H9 (cell line): ENCODE results near the gene TMCO6. TPM values are rescaled to one million over a fixed set of nuclear protein-coding genes. Genes with fewer than 3 reads are reported as not detected.

Experiments used
- DNase-seq: peaks from one replicate; pipeline ENCODE4 v3.0.0-alpha.2; 2017
- H2AFZ ChIP-seq: one replicate; pipeline ENCODE4 v1.6.1; 2013; ENCODE audit warnings: mild to moderate bottlenecking, low read length, control low read depth, moderate library complexity
- H2AK5ac ChIP-seq: 2 replicates; pipeline ENCODE4 v1.6.1; 2013; ENCODE audit warnings: low read length, control low read depth, mixed read lengths; ENCODE audit not compliant: insufficient read length
- H2BK120ac ChIP-seq: one replicate; pipeline ENCODE4 v1.6.1; 2013; ENCODE audit warnings: low read depth, mild to moderate bottlenecking, low read length, control low read depth, inconsistent platforms; ENCODE audit not compliant: poor library complexity, severe bottlenecking
- H2BK12ac ChIP-seq: 2 replicates; pipeline ENCODE4 v1.6.1; 2013; ENCODE audit warnings: low read length, control low read depth, mixed read lengths, low read depth; ENCODE audit not compliant: insufficient read length
- H2BK15ac ChIP-seq: 2 replicates; pipeline ENCODE4 v1.6.1; 2013; ENCODE audit warnings: low read depth, low read length, control low read depth
- H2BK20ac ChIP-seq: one replicate; pipeline ENCODE4 v1.6.1; 2013; ENCODE audit warnings: low read depth, mild to moderate bottlenecking, low read length, control low read depth, inconsistent platforms; ENCODE audit not compliant: poor library complexity, severe bottlenecking
- H2BK5ac ChIP-seq: 2 replicates; pipeline ENCODE4 v1.6.1; 2013; ENCODE audit warnings: low read length, control low read depth, mixed read lengths; ENCODE audit not compliant: insufficient read length
- H3K14ac ChIP-seq: 2 replicates; pipeline ENCODE4 v1.6.1; 2013; ENCODE audit warnings: low read length, control low read depth; ENCODE audit not compliant: insufficient read depth
- H3K18ac ChIP-seq: 2 replicates; pipeline ENCODE4 v1.6.1; 2013; ENCODE audit warnings: low read depth, mild to moderate bottlenecking, mixed read lengths, low read length, control low read depth; ENCODE audit not compliant: insufficient read length
- H3K23ac ChIP-seq: 2 replicates; pipeline ENCODE4 v1.6.1; 2013; ENCODE audit warnings: low read length, control low read depth, mixed read lengths, low read depth; ENCODE audit not compliant: insufficient read length
- H3K23me2 ChIP-seq: 2 replicates; pipeline ENCODE4 v1.6.1; 2013; ENCODE audit warnings: low read depth, mild to moderate bottlenecking, mixed read lengths, low read length, control low read depth; ENCODE audit not compliant: insufficient read length, poor library complexity, severe bottlenecking
- H3K27ac ChIP-seq: 2 replicates; pipeline ENCODE4 v1.5.1; 2013; ENCODE audit warnings: low read length, control low read depth, mixed read lengths, low read depth; ENCODE audit not compliant: insufficient read length
- H3K27me3 ChIP-seq: 2 replicates; pipeline ENCODE4 v1.6.1; 2013; ENCODE audit warnings: low read length, control low read depth, inconsistent platforms; ENCODE audit not compliant: insufficient read depth
- H3K4ac ChIP-seq: 2 replicates; pipeline ENCODE4 v1.6.1; 2013; ENCODE audit warnings: low read depth, mild to moderate bottlenecking, control low read depth, inconsistent platforms, low read length, moderate library complexity
- H3K4me1 ChIP-seq: 2 replicates; pipeline ENCODE4 v1.6.1; 2013; ENCODE audit warnings: low read length, control low read depth, inconsistent platforms; ENCODE audit not compliant: insufficient read depth
- H3K4me2 ChIP-seq: 2 replicates; pipeline ENCODE4 v1.6.1; 2013; ENCODE audit warnings: low read length, control low read depth, mixed read lengths; ENCODE audit not compliant: insufficient read length, insufficient read depth
- H3K56ac ChIP-seq: 2 replicates; pipeline ENCODE4 v1.6.1; 2013; ENCODE audit warnings: low read depth, mild to moderate bottlenecking, mixed read lengths, low read length, control low read depth; ENCODE audit not compliant: insufficient read length
- H3K79me1 ChIP-seq: 2 replicates; pipeline ENCODE4 v1.6.1; 2013; ENCODE audit warnings: low read depth, mild to moderate bottlenecking, moderate library complexity, low read length, control low read depth, inconsistent platforms; ENCODE audit not compliant: insufficient read depth, poor library complexity, severe bottlenecking
- H3K79me2 ChIP-seq: 2 replicates; pipeline ENCODE4 v1.6.1; 2013; ENCODE audit warnings: low read length, control low read depth, inconsistent platforms; ENCODE audit not compliant: insufficient read depth
- H3K9ac ChIP-seq: 2 replicates; pipeline ENCODE4 v1.6.1; 2013; ENCODE audit warnings: low read length, control low read depth, mixed read lengths; ENCODE audit not compliant: insufficient read length; ENCODE audit errors: extremely low read depth
- H3K9me3 ChIP-seq: one replicate; pipeline ENCODE4 v1.6.1; 2013; ENCODE audit warnings: low read depth, low read length, inconsistent platforms; ENCODE audit not compliant: control insufficient read depth
- H3T11ph ChIP-seq: one replicate; pipeline ENCODE4 v1.6.1; 2013; ENCODE audit warnings: mild to moderate bottlenecking, low read length, control low read depth, inconsistent platforms
- H4K20me1 ChIP-seq: one replicate; pipeline ENCODE4 v1.6.1; 2013; ENCODE audit not compliant: control insufficient read depth, insufficient read length, insufficient read depth
- H4K5ac ChIP-seq: 2 replicates; pipeline ENCODE4 v1.6.1; 2013; ENCODE audit warnings: low read depth, mild to moderate bottlenecking, mixed read lengths, low read length, control low read depth; ENCODE audit not compliant: insufficient read length
- H4K8ac ChIP-seq: replicated peaks from 2 replicates; pipeline ENCODE4 v1.6.1; 2013; ENCODE audit warnings: low read length, control low read depth, mixed read lengths, low read depth; ENCODE audit not compliant: insufficient read length
- H4K91ac ChIP-seq: 2 replicates; pipeline ENCODE4 v1.6.1; 2013; ENCODE audit warnings: low read depth, mild to moderate bottlenecking, moderate library complexity, mixed read lengths, low read length, control low read depth; ENCODE audit not compliant: insufficient read length
- H3K27ac Mint-ChIP-seq, 3 experiments: 2 replicates in 2 of 3; 3 replicates in 1 of 3; pipeline ENCODE4 v1.8.0; 2020 to 2021; ENCODE audit warnings: mixed read lengths in 3 of 3, mild to moderate bottlenecking in 1 of 3, moderate library complexity in 1 of 3
- H3K27me3 Mint-ChIP-seq: 2 replicates; pipeline ENCODE4 v1.8.0; 2021; ENCODE audit warnings: low read depth, mild to moderate bottlenecking, moderate library complexity, mixed read lengths
- H3K36me3 Mint-ChIP-seq, 3 experiments: 2 replicates in 2 of 3; 3 replicates in 1 of 3; pipeline ENCODE4 v1.8.0; 2020 to 2021; ENCODE audit warnings: low read depth in 3 of 3, mixed read lengths in 3 of 3; ENCODE audit not compliant: insufficient read depth in 1 of 3
- H3K4me1 Mint-ChIP-seq, 2 experiments: 2 replicates each; pipeline ENCODE4 v1.8.0; 2020; ENCODE audit warnings: mixed read lengths in 2 of 2
- H3K4me3 Mint-ChIP-seq, 2 experiments: 2 replicates in 1 of 2; 3 replicates in 1 of 2; pipeline ENCODE4 v1.8.0; 2020 to 2021; ENCODE audit warnings: mild to moderate bottlenecking in 2 of 2, mixed read lengths in 2 of 2, moderate library complexity in 1 of 2
- H3K9me3 Mint-ChIP-seq, 2 experiments: 2 replicates in 1 of 2; 3 replicates in 1 of 2; pipeline ENCODE4 v1.8.0; 2020; ENCODE audit warnings: mild to moderate bottlenecking in 2 of 2, mixed read lengths in 2 of 2, moderate library complexity in 1 of 2
- CTCF ChIP-seq: fragments of 200-600 bp; sonication (generic); conservative IDR thresholded peaks from 3 replicates; pipeline ENCODE4 v1.8.0; 2021; ENCODE audit warnings: antibody characterized with exemption, mild to moderate bottlenecking
- WGBS: extraction: QIAGEN DNeasy Blood & Tissue Kit; methylation state at CpG from one replicate; pipeline ENCODE4 v1.1.7; 2013; ENCODE audit warnings: missing lambda C conversion rate, low lambda C conversion rate, mixed read lengths; ENCODE audit not compliant: insufficient read length; ENCODE audit errors: extremely low coverage; 5-methylcytosine and 5-hydroxymethylcytosine counted together
- total RNA-seq: library from RNA; stranded (reverse); gene quantifications from 2 replicates; pipeline ENCODE4 v1.2.1, GENCODE V29; 2021

TMCO6 gene
- total RNA-seq, 1 experiment from 2014 or later = 39.3 TPM

DNA sequence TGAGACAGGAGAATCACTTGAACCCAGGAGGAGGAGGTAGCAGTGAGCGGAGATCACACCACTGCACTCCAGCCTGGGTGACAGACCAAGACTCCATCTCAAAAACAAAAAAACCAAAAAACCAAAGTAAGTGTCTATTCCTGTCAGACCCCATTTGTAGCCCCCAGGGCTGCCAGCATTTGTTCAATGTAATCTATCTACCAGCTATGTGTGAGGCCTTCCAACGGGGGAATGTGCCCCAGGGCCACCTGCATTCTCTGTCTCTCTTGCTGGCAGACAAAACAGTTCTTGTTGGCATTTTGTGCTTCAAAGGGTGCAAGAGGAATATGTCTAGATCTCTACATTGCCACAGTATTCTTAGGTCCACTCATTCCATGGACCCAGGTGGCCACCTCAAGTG is 40.4 kb upstream of the TMCO6 start:
- Mint-ChIP-seq H3K4me1 (no peaks in the 10 kb centered on the region), H3K4me3 (no peak overlapping the region), H3K27ac (no peak overlapping the region), H3K36me3 (no peaks in the 10 kb centered on the region), H3K9me3 (peaks cover 3 to 5% of the 10 kb centered on the region in 2 experiments; a peak in 2 of 5 replicates), H3K27me3 (peaks cover 9% of the 10 kb centered on the region)
- H3K79me1 ChIP-seq = no peaks in the 10 kb centered on the region
- H2BK15ac ChIP-seq = no peak overlapping the region
- H2BK5ac ChIP-seq = no peak overlapping the region
- no peaks in the 10 kb centered on the region for H3K4me1 ChIP-seq
- H3T11ph ChIP-seq = no peak overlapping the region
- no peaks in the 10 kb centered on the region for H3K79me2 ChIP-seq
- H3K23me2 ChIP-seq = no peaks in the 10 kb centered on the region
- no peak for DNase-seq
- no peak overlapping the region for H3K9ac ChIP-seq
- H3K9me3 ChIP-seq = no peaks in the 10 kb centered on the region
- no peak overlapping the region for H3K18ac ChIP-seq
- H3K4me2 ChIP-seq = no peak overlapping the region
- H2BK120ac ChIP-seq = no peak overlapping the region
- H3K27ac ChIP-seq = no peak overlapping the region
- H3K56ac ChIP-seq = no peak overlapping the region
- H3K4ac ChIP-seq = no peak overlapping the region
- no peaks in the 10 kb centered on the region for H3K27me3 ChIP-seq
- H2BK12ac ChIP-seq = no peak overlapping the region
- H3K14ac ChIP-seq = no peak overlapping the region
- no peak overlapping the region for H3K23ac ChIP-seq
- H2BK20ac ChIP-seq = no peak overlapping the region
- no peak overlapping the region for H2AK5ac ChIP-seq
- WGBS = no CpG with 5 or more reads among the region's 2 CpGs
- no peak for TF ChIP-seq CTCF
- H4K5ac ChIP-seq = no peak overlapping the region
- H2AFZ ChIP-seq = no peak overlapping the region
- no peaks in the 10 kb centered on the region for H4K20me1 ChIP-seq
- H4K8ac ChIP-seq = no peak overlapping the region
- H4K91ac ChIP-seq = no peak overlapping the region
